Measurements from ENCODE around the gene SFPQ.
A peak's percentile ranks its signal among the peaks of the same experiment; 100 is the strongest.

The SFPQ gene

DNA sequence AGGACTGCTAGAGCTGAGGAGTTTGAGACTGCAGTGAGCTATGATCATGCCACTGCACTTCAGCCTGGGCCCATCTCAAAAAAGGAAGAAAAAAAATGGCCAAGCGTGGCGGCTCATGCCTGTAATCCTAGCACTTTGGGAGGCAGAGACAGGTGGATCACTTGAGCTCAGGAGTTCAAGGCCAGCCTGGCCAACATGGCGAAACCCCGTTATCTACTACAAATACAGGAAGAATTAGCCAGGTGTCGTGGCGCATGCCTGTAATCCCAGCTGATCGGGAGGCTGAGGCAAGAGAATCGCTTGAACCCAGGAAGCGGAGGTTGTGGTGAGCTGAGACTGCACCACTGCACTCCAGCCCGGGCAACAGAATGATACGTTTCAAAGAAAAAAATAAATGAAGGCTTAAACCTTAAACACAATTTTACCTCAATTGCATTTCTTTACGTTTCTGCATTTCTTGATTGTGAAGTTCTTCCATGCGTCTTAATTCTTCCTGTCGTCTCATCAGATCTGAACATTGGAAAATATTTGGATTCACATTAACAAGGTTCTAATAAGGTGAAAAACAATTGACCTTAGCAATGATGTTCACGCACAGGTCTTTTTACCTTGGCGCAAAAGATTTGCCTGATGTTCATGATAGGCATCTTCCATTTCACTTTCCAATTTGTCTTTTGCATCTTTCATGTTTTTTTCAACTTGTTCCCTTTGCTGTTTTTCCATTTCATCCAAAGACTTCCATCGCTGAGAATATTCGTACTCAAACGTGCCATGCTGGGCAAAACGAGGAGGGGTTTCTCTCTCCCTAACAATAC lies 4.2 kb downstream of the SFPQ start:
- H3K4me3 ChIP-seq (ENCODE audit: low read depth, low read length): peak overlapping the region; percentile 100
- TF ChIP-seq, protein P1, sequence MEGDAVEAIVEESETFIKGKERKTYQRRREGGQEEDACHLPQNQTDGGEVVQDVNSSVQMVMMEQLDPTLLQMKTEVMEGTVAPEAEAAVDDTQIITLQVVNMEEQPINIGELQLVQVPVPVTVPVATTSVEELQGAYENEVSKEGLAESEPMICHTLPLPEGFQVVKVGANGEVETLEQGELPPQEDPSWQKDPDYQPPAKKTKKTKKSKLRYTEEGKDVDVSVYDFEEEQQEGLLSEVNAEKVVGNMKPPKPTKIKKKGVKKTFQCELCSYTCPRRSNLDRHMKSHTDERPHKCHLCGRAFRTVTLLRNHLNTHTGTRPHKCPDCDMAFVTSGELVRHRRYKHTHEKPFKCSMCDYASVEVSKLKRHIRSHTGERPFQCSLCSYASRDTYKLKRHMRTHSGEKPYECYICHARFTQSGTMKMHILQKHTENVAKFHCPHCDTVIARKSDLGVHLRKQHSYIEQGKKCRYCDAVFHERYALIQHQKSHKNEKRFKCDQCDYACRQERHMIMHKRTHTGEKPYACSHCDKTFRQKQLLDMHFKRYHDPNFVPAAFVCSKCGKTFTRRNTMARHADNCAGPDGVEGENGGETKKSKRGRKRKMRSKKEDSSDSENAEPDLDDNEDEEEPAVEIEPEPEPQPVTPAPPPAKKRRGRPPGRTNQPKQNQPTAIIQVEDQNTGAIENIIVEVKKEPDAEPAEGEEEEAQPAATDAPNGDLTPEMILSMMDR (IDR thresholded peaks at IDR 0.05; ENCODE audit: low read depth, low read length): no peak
- TF ChIP-seq POLR2A (IDR thresholded peaks at IDR 0.05; ENCODE audit: extremely low read depth, insufficient read length) (no peak), MYC (IDR thresholded peaks at IDR 0.05; ENCODE audit: low read depth, low read length) (no peak), MAX (IDR thresholded peaks at IDR 0.05; ENCODE audit: low read depth, low read length) (no peak)
- DNase-seq (ENCODE audit: low read depth): no peak

GRCh38 chr1:35187816-35188342 lies 5.1 kb downstream of the SFPQ start:
- no peak for DNase-seq (ENCODE audit: low read depth)
- TF ChIP-seq POLR2A (IDR thresholded peaks at IDR 0.05; ENCODE audit: extremely low read depth, insufficient read length) (no peak), MYC (IDR thresholded peaks at IDR 0.05; ENCODE audit: low read depth, low read length) (no peak), MAX (IDR thresholded peaks at IDR 0.05; ENCODE audit: low read depth, low read length) (no peak)
- TF ChIP-seq, protein P1 (IDR thresholded peaks at IDR 0.05; ENCODE audit: low read depth, low read length): no peak
- H3K4me3 ChIP-seq (ENCODE audit: low read depth, low read length): peak overlapping the region; percentile 100

DNA sequence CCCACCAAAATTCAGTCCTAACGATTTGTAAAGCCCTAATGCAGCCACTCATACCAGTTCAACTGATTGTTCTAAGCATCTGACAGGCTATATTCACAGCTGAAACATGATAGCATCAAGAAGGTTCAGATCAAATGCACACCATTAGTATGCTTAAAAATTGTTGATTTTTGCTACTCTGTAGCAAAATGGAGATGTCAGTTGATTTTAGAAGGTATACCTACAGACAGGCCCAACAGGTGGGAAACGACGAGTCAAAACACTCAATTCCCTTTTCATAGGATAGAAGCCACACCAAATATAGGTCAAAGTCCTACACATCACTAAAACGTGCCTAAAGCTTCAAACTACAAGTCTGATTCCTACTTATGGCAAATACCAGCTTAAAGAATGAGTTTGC lies 6.7 kb downstream of the SFPQ start:
- H3K4me3 ChIP-seq (ENCODE audit: low read depth, low read length): peak overlapping the region; percentile 100
- no peak for DNase-seq (ENCODE audit: low read depth)
- TF ChIP-seq, protein P1 (IDR thresholded peaks at IDR 0.05; ENCODE audit: low read depth, low read length): no peak
- TF ChIP-seq POLR2A (IDR thresholded peaks at IDR 0.05; ENCODE audit: extremely low read depth, insufficient read length) (no peak), MYC (IDR thresholded peaks at IDR 0.05; ENCODE audit: low read depth, low read length) (no peak), MAX (IDR thresholded peaks at IDR 0.05; ENCODE audit: low read depth, low read length) (no peak)

DNA sequence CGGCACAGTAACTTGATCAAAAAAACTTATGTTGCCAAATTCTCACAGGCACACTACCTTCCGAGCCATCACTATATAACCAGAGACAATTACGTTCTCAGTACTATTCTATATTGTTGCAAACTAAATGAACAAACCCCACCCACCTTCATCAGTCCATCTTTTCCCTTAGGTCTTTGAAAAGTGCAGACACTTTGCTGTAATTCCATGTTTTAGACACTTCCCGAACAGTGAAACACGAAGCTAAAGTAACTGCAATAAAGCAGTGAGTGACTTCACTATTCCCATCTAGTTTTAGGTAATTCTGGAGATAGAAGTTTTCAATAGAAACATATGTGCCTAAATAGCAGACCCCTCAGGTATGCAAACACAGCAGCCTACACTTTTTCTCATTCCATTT lies 7.7 kb downstream of the SFPQ start:
- TF ChIP-seq MYC (IDR thresholded peaks at IDR 0.05; ENCODE audit: low read depth, low read length) (no peak), MAX (IDR thresholded peaks at IDR 0.05; ENCODE audit: low read depth, low read length) (no peak), POLR2A (IDR thresholded peaks at IDR 0.05; ENCODE audit: extremely low read depth, insufficient read length) (no peak)
- TF ChIP-seq, protein P1 (IDR thresholded peaks at IDR 0.05; ENCODE audit: low read depth, low read length): no peak
- no peak for DNase-seq (ENCODE audit: low read depth)

DNA sequence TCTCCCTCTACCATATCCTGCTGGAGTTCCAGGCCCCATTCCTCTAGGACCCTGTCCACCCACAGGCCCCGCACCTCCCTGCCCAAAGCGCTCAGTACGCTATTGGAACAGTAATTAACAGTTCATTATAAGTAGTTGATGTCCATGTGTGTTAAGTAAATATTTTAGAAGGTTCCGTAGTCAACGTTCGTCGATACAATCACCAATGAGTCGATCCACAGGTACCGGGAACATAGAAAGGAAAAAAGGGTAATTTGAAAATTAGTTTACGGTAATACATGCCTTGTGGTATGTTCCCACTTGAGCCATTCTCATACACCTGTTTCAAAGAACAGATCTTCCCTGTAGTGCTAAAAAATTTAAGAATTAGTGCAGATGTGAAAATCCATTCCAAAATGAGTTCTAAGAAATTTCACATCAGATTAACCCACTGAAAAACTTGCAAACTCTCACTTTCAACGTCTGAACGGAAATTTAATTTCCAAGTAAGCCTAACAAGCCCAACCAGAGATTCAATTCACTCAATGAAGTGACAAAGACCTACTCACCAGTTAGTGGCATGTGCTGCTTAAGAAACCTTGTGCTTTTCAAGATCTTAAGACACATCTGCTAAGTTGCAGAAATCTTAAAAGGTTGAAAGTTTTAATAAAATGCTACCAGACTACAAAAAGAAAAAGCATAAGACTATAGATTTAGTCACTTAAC lies 8.3 kb downstream of the SFPQ start:
- DNase-seq (ENCODE audit: low read depth): no peak
- TF ChIP-seq MYC (IDR thresholded peaks at IDR 0.05; ENCODE audit: low read depth, low read length): no peak
- TF ChIP-seq, protein P1 (IDR thresholded peaks at IDR 0.05; ENCODE audit: low read depth, low read length): no peak
- no peak for TF ChIP-seq MAX (IDR thresholded peaks at IDR 0.05; ENCODE audit: low read depth, low read length)
- no peak for TF ChIP-seq POLR2A (IDR thresholded peaks at IDR 0.05; ENCODE audit: extremely low read depth, insufficient read length)
- H3K4me3 ChIP-seq (ENCODE audit: low read depth, low read length): no peak overlapping the region

More for the DNA sequence above, 7.7 kb downstream of the SFPQ start:
- H3K4me3 ChIP-seq (ENCODE audit: low read depth, low read length): peak overlapping the region; percentile 22

Measured in NB4 (cell line).